K562 (cell line): ENCODE measurements around the gene TRMT1. TPM values are rescaled to one million over a fixed set of nuclear protein-coding genes. Genes with fewer than 3 reads are reported as not detected.

Source experiments
- BRD4 ChIP-seq: fragments of 200-600 bp; sonication (generic); IDR thresholded peaks from 2 replicates; pipeline ENCODE4 v1.6.1; 2017; ENCODE audit warnings: inconsistent platforms
- CBFA2T3 ChIP-seq: fragments of 450-650 bp; IDR thresholded peaks from 2 replicates; pipeline ENCODE4 v1.6.1; 2017
- EGR1 ChIP-seq: fragments of 450-650 bp; conservative IDR thresholded peaks from 2 replicates; pipeline ENCODE4 v1.6.1; 2017; ENCODE audit warnings: mild to moderate bottlenecking
- ELF1 ChIP-seq: fragments of 200-800 bp; sonication (Bioruptor generic); IDR thresholded peaks from 2 replicates; pipeline ENCODE4 v1.6.1; 2016; ENCODE audit warnings: missing genetic modification characterization, missing compliant biosample characterization
- HIVEP1 ChIP-seq: fragments of 250-450 bp; sonication (Bioruptor Pico); IDR thresholded peaks from 2 replicates; pipeline ENCODE4 v1.4.0; 2020; ENCODE audit warnings: mild to moderate bottlenecking
- KDM1A ChIP-seq, 2 experiments: fragments of 450-650 bp; IDR thresholded peaks; 2 replicates each; pipeline ENCODE4 v1.6.1; 2016; ENCODE audit warnings: mild to moderate bottlenecking in 2 of 2
- NELFE ChIP-seq: IDR thresholded peaks from 2 replicates; pipeline ENCODE4 v1.6.1; 2011; ENCODE audit warnings: mild to moderate bottlenecking; ENCODE audit not compliant: insufficient read depth, insufficient read length
- NFRKB ChIP-seq: fragments of 450-650 bp; IDR thresholded peaks from 2 replicates; pipeline ENCODE4 v1.6.1; 2016; ENCODE audit warnings: low read depth
- SUPT5H ChIP-seq: fragments of 450-650 bp; IDR thresholded peaks from 2 replicates; pipeline ENCODE4 v1.6.1; 2016
- YY1 ChIP-seq, 3 experiments: IDR thresholded peaks; 2 replicates each; pipeline ENCODE4 v1.6.1; 2011; ENCODE audit warnings: low read length in 2 of 3, mild to moderate bottlenecking in 2 of 3, moderate library complexity in 2 of 3, borderline replicate concordance in 1 of 3, control low read depth in 1 of 3, low read depth in 1 of 3; ENCODE audit not compliant: insufficient read depth in 3 of 3, insufficient replicate concordance in 2 of 3, control insufficient read depth in 1 of 3, insufficient read length in 1 of 3; ENCODE audit errors: extremely low read depth in 1 of 3
- ZNF263 ChIP-seq: sonication (generic); formaldehyde crosslinking; IDR thresholded peaks from 2 replicates; pipeline ENCODE4 v1.8.0; 2022; ENCODE audit warnings: mild to moderate bottlenecking, missing genetic modification reagents, borderline replicate concordance
- ZNF316 ChIP-seq: fragments of 450-650 bp; IDR thresholded peaks from 2 replicates; pipeline ENCODE4 v1.6.1; 2016
- ZNF707 ChIP-seq: fragments of 250-450 bp; sonication (Bioruptor Pico); conservative IDR thresholded peaks from 2 replicates; pipeline ENCODE4 v1.8.0; 2022; ENCODE audit warnings: inconsistent platforms, mild to moderate bottlenecking, moderate library complexity
- polyA plus RNA-seq, 8 experiments: library from polyadenylated mRNA; depleted of rRNA in 4 of 8; stranded (reverse) in 5 of 8; unstranded in 3 of 8; fragments of >200 nt; fragmentation: Nextera tagmentation in 2 of 8; fragmentation: Illumina TruSeq in 1 of 8; extraction: Ambion mirVana in 2 of 8; extraction: Trizol in 1 of 8; gene quantifications; 2 replicates each; pipeline versions ENCODE4 v1.2.1 to v1.2.3, GENCODE V29; 2011 to 2014; ENCODE audit warnings: inconsistent platforms in 1 of 8, missing spikeins in 1 of 8
- total RNA-seq, 7 experiments: library from RNA; depleted of rRNA in 6 of 7; stranded (reverse); fragments of >200 nt in 6 of 7; fragmentation: Illumina TruSeq in 2 of 7; extraction: Trizol in 2 of 7; gene quantifications; 2 replicates each; pipeline versions ENCODE4 v1.2.1 to v1.2.3, GENCODE V29; 2011 to 2021; ENCODE audit warnings: low replicate concordance in 1 of 7
- TF ChIP-seq, protein P1 (sequence below), 2 experiments: fragments of 450-650 bp; IDR thresholded peaks; 2 replicates each; pipeline ENCODE4 v1.6.1; 2018; ENCODE audit warnings: mild to moderate bottlenecking in 2 of 2, low read depth in 1 of 2; ENCODE audit not compliant: partially characterized antibody in 2 of 2
- TF ChIP-seq, protein P2 (sequence below): fragments of 450-650 bp; formaldehyde crosslinking; IDR thresholded peaks from 2 replicates; pipeline ENCODE4 v1.4.0; 2022; ENCODE audit warnings: missing genetic modification characterization
- TF ChIP-seq, protein P3 (sequence below): fragments of 450-650 bp; IDR thresholded peaks from 2 replicates; pipeline ENCODE4 v1.6.1; 2018; ENCODE audit not compliant: partially characterized antibody
- TF ChIP-seq, protein P4 (sequence below): fragments of 250-450 bp; sonication (Bioruptor Pico); IDR thresholded peaks from 2 replicates; pipeline ENCODE4 v1.8.0; 2021; ENCODE audit warnings: borderline replicate concordance, mild to moderate bottlenecking, moderate library complexity; ENCODE audit not compliant: poor library complexity, severe bottlenecking

TRMT1 gene
- total and polyA plus RNA-seq, 9 of the 15 experiments (the other 6 are each of a cell fraction or from before 2014, with no cell fraction given): 5.8 to 158 (median 54.3) TPM

DNA sequence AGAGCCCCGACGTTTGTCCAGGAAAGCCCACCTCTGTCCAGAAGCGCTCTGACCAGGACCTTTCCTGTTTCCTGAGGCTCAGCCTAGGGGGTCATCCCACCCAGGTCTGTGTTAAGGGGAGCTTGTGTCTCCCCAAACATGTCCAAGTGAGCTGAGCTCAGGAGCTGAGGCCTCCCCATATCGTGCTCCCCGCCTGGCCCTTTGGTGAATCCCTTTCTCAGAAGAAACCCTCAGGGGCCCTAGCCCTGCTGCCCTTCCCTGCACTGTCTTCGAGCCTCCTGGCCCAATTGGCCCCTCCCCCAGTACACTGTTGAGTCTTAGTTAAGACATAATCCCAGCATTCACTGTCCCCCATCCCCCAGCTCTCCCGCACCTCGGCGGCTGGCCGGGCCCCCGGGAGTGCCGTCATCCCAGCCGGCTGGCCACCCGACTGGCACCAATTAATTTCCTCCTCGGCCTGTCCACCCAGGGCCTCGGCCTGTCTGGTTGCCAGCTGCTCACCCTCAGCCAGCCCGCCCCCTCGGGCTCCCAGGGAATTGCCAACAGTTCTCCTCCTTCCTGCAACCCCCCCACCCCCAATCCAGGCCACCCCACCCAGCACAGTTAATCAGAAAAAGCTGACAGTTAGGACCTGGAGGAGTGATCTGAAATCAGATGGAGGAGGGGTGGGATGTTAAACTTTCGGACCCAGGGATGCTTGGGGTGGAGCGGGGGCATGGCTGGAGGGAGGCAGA is 47.2 kb upstream of the TRMT1 start (continued):
- TF ChIP-seq BRD4 (0 out of 2 replicates have a peak, but pooled peaks have one; percentile 12), NFRKB (peak; percentile 92; the same call in 1 of the 2 replicates), ZNF263 (0 out of 2 replicates have a peak, but pooled peaks have one; percentile 63), ZNF707 (CRISPR knock-in tag) (no peak), KDM1A (IDR thresholded peaks at IDR 0.05) (peak; percentile 28 to 31; a peak in 1 of 4 replicates), HIVEP1 (no peak), YY1 (IDR thresholded peaks at IDR 0.05; ENCODE audit: borderline replicate concordance in 1 of 3, control insufficient read depth in 1 of 3, extremely low read depth in 1 of 3, insufficient read depth in 3 of 3, insufficient read length in 1 of 3, insufficient replicate concordance in 2 of 3, low read depth in 1 of 3, low read length in 2 of 3) (peak in 1 of 3 experiments; percentile 23), CBFA2T3 (peak; percentile 41; the same call in 1 of the 2 replicates), SUPT5H (peak; percentile 56; the same call in 1 of the 2 replicates), ZNF316 (no peak), ELF1 (tag) (no peak), EGR1 (peak; percentile 23), NELFE (no peak)
- TF ChIP-seq, protein P1, sequence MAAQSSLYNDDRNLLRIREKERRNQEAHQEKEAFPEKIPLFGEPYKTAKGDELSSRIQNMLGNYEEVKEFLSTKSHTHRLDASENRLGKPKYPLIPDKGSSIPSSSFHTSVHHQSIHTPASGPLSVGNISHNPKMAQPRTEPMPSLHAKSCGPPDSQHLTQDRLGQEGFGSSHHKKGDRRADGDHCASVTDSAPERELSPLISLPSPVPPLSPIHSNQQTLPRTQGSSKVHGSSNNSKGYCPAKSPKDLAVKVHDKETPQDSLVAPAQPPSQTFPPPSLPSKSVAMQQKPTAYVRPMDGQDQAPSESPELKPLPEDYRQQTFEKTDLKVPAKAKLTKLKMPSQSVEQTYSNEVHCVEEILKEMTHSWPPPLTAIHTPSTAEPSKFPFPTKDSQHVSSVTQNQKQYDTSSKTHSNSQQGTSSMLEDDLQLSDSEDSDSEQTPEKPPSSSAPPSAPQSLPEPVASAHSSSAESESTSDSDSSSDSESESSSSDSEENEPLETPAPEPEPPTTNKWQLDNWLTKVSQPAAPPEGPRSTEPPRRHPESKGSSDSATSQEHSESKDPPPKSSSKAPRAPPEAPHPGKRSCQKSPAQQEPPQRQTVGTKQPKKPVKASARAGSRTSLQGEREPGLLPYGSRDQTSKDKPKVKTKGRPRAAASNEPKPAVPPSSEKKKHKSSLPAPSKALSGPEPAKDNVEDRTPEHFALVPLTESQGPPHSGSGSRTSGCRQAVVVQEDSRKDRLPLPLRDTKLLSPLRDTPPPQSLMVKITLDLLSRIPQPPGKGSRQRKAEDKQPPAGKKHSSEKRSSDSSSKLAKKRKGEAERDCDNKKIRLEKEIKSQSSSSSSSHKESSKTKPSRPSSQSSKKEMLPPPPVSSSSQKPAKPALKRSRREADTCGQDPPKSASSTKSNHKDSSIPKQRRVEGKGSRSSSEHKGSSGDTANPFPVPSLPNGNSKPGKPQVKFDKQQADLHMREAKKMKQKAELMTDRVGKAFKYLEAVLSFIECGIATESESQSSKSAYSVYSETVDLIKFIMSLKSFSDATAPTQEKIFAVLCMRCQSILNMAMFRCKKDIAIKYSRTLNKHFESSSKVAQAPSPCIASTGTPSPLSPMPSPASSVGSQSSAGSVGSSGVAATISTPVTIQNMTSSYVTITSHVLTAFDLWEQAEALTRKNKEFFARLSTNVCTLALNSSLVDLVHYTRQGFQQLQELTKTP (IDR thresholded peaks at IDR 0.05; ENCODE audit: low read depth in 1 of 2, partially characterized antibody in 2 of 2): peak; percentile 24 to 56
- TF ChIP-seq, protein P2, sequence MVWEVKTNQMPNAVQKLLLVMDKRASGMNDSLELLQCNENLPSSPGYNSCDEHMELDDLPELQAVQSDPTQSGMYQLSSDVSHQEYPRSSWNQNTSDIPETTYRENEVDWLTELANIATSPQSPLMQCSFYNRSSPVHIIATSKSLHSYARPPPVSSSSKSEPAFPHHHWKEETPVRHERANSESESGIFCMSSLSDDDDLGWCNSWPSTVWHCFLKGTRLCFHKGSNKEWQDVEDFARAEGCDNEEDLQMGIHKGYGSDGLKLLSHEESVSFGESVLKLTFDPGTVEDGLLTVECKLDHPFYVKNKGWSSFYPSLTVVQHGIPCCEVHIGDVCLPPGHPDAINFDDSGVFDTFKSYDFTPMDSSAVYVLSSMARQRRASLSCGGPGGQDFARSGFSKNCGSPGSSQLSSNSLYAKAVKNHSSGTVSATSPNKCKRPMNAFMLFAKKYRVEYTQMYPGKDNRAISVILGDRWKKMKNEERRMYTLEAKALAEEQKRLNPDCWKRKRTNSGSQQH (CRISPR knock-in tag): no peak; the same call in 1 of the 2 replicates
- TF ChIP-seq, protein P3, sequence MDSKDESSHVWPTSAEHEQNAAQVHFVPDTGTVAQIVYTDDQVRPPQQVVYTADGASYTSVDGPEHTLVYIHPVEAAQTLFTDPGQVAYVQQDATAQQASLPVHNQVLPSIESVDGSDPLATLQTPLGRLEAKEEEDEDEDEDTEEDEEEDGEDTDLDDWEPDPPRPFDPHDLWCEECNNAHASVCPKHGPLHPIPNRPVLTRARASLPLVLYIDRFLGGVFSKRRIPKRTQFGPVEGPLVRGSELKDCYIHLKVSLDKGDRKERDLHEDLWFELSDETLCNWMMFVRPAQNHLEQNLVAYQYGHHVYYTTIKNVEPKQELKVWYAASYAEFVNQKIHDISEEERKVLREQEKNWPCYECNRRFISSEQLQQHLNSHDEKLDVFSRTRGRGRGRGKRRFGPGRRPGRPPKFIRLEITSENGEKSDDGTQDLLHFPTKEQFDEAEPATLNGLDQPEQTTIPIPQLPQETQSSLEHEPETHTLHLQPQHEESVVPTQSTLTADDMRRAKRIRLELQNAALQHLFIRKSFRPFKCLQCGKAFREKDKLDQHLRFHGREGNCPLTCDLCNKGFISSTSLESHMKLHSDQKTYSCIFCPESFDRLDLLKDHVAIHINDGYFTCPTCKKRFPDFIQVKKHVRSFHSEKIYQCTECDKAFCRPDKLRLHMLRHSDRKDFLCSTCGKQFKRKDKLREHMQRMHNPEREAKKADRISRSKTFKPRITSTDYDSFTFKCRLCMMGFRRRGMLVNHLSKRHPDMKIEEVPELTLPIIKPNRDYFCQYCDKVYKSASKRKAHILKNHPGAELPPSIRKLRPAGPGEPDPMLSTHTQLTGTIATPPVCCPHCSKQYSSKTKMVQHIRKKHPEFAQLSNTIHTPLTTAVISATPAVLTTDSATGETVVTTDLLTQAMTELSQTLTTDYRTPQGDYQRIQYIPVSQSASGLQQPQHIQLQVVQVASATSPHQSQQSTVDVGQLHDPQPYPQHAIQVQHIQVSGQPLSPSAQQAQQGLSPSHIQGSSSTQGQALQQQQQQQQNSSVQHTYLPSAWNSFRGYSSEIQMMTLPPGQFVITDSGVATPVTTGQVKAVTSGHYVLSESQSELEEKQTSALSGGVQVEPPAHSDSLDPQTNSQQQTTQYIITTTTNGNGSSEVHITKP: peak; percentile 70
- TF ChIP-seq, protein P4, sequence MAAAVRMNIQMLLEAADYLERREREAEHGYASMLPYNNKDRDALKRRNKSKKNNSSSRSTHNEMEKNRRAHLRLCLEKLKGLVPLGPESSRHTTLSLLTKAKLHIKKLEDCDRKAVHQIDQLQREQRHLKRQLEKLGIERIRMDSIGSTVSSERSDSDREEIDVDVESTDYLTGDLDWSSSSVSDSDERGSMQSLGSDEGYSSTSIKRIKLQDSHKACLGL (CRISPR knock-in tag): no peak
